ENCODE measurements around the gene FADS1.
A peak's percentile ranks its signal among the peaks of the same experiment; 100 is the strongest.

GRCh38 chr11:61814958-61815789 is 1.6 kb downstream of the FADS1 start:
- TF ChIP-seq CTCF (IDR thresholded peaks at IDR 0.05) (no peak), POLR2A (IDR thresholded peaks at IDR 0.05) (peak; percentile 84), POLR2AphosphoS5 (IDR thresholded peaks at IDR 0.05) (peak; percentile 95 to 97 (median 96)), EP300 (IDR thresholded peaks at IDR 0.05; ENCODE audit: low read depth) (no peak)
